Endothelial cell of umbilical vein (primary cell): Measurements from ENCODE around the gene FRMD7. TPM values are rescaled to one million over a fixed set of nuclear protein-coding genes. Genes with fewer than 3 reads are reported as not detected.

Experiments
- BruUV-seq: library from RNA; stranded (reverse); fragments of 400-500 nt; replicated peaks from 2 replicates; lab custom pipeline; 2021; lab: Mats Ljungman, UMichigan
- CTCF ChIA-PET: fragments of 300-600, 350-600 bp; sonication (Branson Sonifier 250); formaldehyde crosslinking; loops from one replicate; lab custom pipeline; 2021; ENCODE audit warnings: antibody characterized with exemption, inconsistent platforms; lab: Charles Lee
- POLR2A ChIA-PET: fragments of 300-600, 350-600 bp; sonication (Branson Sonifier 250); formaldehyde crosslinking; loops from one replicate; lab custom pipeline; 2021; ENCODE audit warnings: antibody characterized with exemption, inconsistent platforms; lab: Charles Lee
- DNase-seq: peaks from one replicate; pipeline ENCODE4 v3.0.0-alpha.2; 2011; ENCODE audit warnings: low read depth, low spot score
- FAIRE-seq: peaks from 2 replicates; lab custom pipeline; 2011; peaks lifted over from hg19 to GRCh38; lab: Jason Lieb, UNC
- H2AFZ ChIP-seq: 2 replicates; pipeline ENCODE4 v1.6.0; 2012; ENCODE audit warnings: low read depth, low read length, control low read depth, inconsistent platforms
- H3K27ac ChIP-seq: 2 replicates; pipeline ENCODE4 v1.5.1; 2011; ENCODE audit warnings: low read depth, mild to moderate bottlenecking, control low read depth, low read length, moderate library complexity; ENCODE audit not compliant: insufficient read depth
- H3K27me3 ChIP-seq, 2 experiments: 2 replicates each; pipeline versions ENCODE4 v1.6.0 to v1.6.1; 2011; ENCODE audit warnings: low read length in 2 of 2, mixed read lengths in 1 of 2; ENCODE audit not compliant: control insufficient read depth in 2 of 2, insufficient read depth in 2 of 2
- H3K36me3 ChIP-seq, 2 experiments: 2 replicates in 1 of 2; 3 replicates in 1 of 2; pipeline ENCODE4 v1.5.1; 2011; ENCODE audit warnings: low read length in 2 of 2, mild to moderate bottlenecking in 1 of 2, moderate library complexity in 1 of 2; ENCODE audit not compliant: control insufficient read depth in 2 of 2, insufficient read depth in 2 of 2; ENCODE audit errors: extremely low read depth in 1 of 2
- H3K4me1 ChIP-seq: 3 replicates; pipeline ENCODE4 v1.5.1; 2011; ENCODE audit warnings: mild to moderate bottlenecking, low read length; ENCODE audit not compliant: control insufficient read depth, insufficient read depth; ENCODE audit errors: extremely low read depth
- H3K4me2 ChIP-seq: 2 replicates; pipeline ENCODE4 v1.6.1; 2011; ENCODE audit warnings: low read length, control low read depth, mixed read lengths; ENCODE audit not compliant: insufficient read depth
- H3K4me3 ChIP-seq, 3 experiments: fragments of 200-600 bp in 1 of 3; sonication (generic), shearing (Covaris generic) in 1 of 3; replicated peaks in 1 of 3; 2 replicates each; pipeline ENCODE4 v1.5.1; 2011 to 2016; ENCODE audit warnings: control low read depth in 3 of 3, low read length in 3 of 3, mild to moderate bottlenecking in 2 of 3, inconsistent platforms in 1 of 3, low read depth in 1 of 3, moderate library complexity in 1 of 3; ENCODE audit not compliant: insufficient read depth in 1 of 3
- H3K79me2 ChIP-seq: 2 replicates; pipeline ENCODE4 v1.6.0; 2012; ENCODE audit warnings: low read length, inconsistent platforms; ENCODE audit not compliant: control insufficient read depth, insufficient read depth
- H3K9ac ChIP-seq: replicated peaks from 2 replicates; pipeline ENCODE3; 2011; ENCODE audit warnings: low read length, control low read depth; ENCODE audit not compliant: insufficient read depth; ENCODE audit errors: extremely low read depth
- H3K9me1 ChIP-seq: replicated peaks from 3 replicates; pipeline ENCODE4 v1.6.0; 2011; ENCODE audit warnings: mild to moderate bottlenecking, low read length; ENCODE audit not compliant: control insufficient read depth, insufficient read depth; ENCODE audit errors: extremely low read depth
- H3K9me3 ChIP-seq: replicated peaks from 2 replicates; pipeline ENCODE4 v1.5.1; 2012; ENCODE audit warnings: low read length, inconsistent platforms; ENCODE audit not compliant: control insufficient read depth, insufficient read depth
- H4K20me1 ChIP-seq: replicated peaks from 2 replicates; pipeline ENCODE3; 2011; ENCODE audit warnings: mild to moderate bottlenecking, low read length; ENCODE audit not compliant: control insufficient read depth, insufficient read depth; ENCODE audit errors: extremely low read depth
- EZH2 ChIP-seq: IDR thresholded peaks from 2 replicates; pipeline ENCODE4 v1.6.1; 2012; ENCODE audit warnings: borderline replicate concordance, low read depth, mild to moderate bottlenecking, moderate library complexity, low read length, inconsistent platforms; ENCODE audit not compliant: severe bottlenecking
- FOS ChIP-seq: IDR thresholded peaks from 2 replicates; pipeline ENCODE4 v1.6.1; 2011; ENCODE audit warnings: mild to moderate bottlenecking, low read length, moderate library complexity, borderline replicate concordance; ENCODE audit not compliant: insufficient read depth
- GATA2 ChIP-seq: IDR thresholded peaks from 2 replicates; pipeline ENCODE4 v1.7.0; 2011; ENCODE audit warnings: low read depth, mild to moderate bottlenecking, moderate library complexity, mixed read lengths, low read length; ENCODE audit not compliant: insufficient read length, insufficient read depth
- JUN ChIP-seq: IDR thresholded peaks from 2 replicates; pipeline ENCODE4 v1.6.1; 2011; ENCODE audit warnings: borderline replicate concordance, low read depth; ENCODE audit not compliant: insufficient read length, insufficient read depth
- MYC ChIP-seq: IDR thresholded peaks from one replicate; pipeline ENCODE4 v1.6.1; 2011; ENCODE audit warnings: mild to moderate bottlenecking, low read depth, low read length
- POLR2A ChIP-seq: IDR thresholded peaks from 2 replicates; pipeline ENCODE4 v1.6.1; 2012; ENCODE audit warnings: low read depth, mild to moderate bottlenecking, control low read depth, low read length
- POLR2AphosphoS5 ChIP-seq: IDR thresholded peaks from 2 replicates; pipeline ENCODE4 v1.6.1; 2012; ENCODE audit warnings: low read depth, mild to moderate bottlenecking, control low read depth, low read length, moderate library complexity; ENCODE audit not compliant: insufficient read depth
- dilution Hi-C: fragments of 300-500 bp; cut with MboI; formaldehyde crosslinking; loops from one replicate; pipeline ENCODE4 v1.15.0; 2019; ENCODE audit warnings: low sequenced_read_pairs; ENCODE audit not compliant: extremely low pct_ligation_motif_present
- intact Hi-C: fragments of 100-400 bp; cut with micrococcal nuclease; formaldehyde crosslinking; loops from one replicate; pipeline ENCODE4 v1.10.0; 2022
- polyA plus RNA-seq, 4 experiments: library from polyadenylated mRNA; depleted of rRNA in 3 of 4; stranded (reverse) in 3 of 4; unstranded in 1 of 4; fragments of >200 nt; gene quantifications; 2 replicates each; pipeline versions ENCODE4 v1.2.1 to v1.2.3, GENCODE V29; 2011 to 2012; ENCODE audit warnings: missing spikeins in 1 of 4
- total RNA-seq: library from RNA; stranded (reverse); gene quantifications from 2 replicates; pipeline ENCODE4 v1.2.3, GENCODE V29; 2021
- TF ChIP-seq, protein P1 (sequence below): IDR thresholded peaks from 2 replicates; pipeline ENCODE4 v1.6.1; 2011; ENCODE audit not compliant: insufficient read depth, insufficient read length
- TF ChIP-seq, protein P2 (sequence below), 2 donors: IDR thresholded peaks; 1 replicate in 1 of 2; 2 replicates in 1 of 2; pipeline ENCODE4 v1.5.1; 2011; ENCODE audit warnings: low read length in 2 of 2, mild to moderate bottlenecking in 2 of 2, moderate library complexity in 2 of 2, control low read depth in 1 of 2, inconsistent platforms in 1 of 2, low read depth in 1 of 2; ENCODE audit not compliant: insufficient read depth in 1 of 2; ENCODE audit errors: extremely low read depth in 1 of 2

Gene FRMD7
- total and polyA plus RNA-seq, 2 donors (not counting 3 experiments of a cell fraction or from before 2014, with no cell fraction given), result not detected

DNA sequence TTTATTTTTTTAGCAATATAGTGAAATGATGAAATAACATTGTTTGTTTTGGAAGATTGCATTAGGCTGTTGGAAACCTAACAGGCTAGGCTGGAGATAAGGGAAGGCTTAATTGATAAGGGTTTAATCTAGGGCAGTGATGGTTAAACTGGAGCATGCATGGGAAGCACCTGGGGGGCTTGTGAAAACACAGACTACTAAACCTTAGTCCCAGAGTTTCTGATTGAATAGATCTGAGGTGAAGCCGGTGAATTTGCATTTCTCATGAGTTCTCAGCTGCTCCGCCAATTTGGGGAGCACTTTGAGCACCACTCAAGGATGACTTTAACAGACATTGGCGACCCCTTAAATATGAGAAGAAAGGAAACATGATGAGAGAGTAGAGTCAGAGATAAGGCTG lies 93.2 kb downstream of the FRMD7 start:
- H3K9ac ChIP-seq, result no peak overlapping the region
- POLR2A ChIA-PET, result no interaction called here
- dilution Hi-C loops (no loop called here), intact Hi-C loops (no loop called here)
- no peaks in the 10 kb centered on the region for H3K79me2 ChIP-seq
- no peaks in the 10 kb centered on the region for H3K4me1 ChIP-seq
- FAIRE-seq (no peak), DNase-seq (no peak)
- no peaks in the 10 kb centered on the region for H3K9me1 ChIP-seq
- no peak overlapping the region for H2AFZ ChIP-seq
- no peak for TF ChIP-seq JUN
- TF ChIP-seq GATA2, result no peak
- TF ChIP-seq MYC, result no peak
- no peak for TF ChIP-seq FOS
- TF ChIP-seq EZH2, result no peak
- TF ChIP-seq, protein P1, sequence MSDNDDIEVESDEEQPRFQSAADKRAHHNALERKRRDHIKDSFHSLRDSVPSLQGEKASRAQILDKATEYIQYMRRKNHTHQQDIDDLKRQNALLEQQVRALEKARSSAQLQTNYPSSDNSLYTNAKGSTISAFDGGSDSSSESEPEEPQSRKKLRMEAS, result no peak
- no peak for TF ChIP-seq POLR2A
- TF ChIP-seq, protein P2, sequence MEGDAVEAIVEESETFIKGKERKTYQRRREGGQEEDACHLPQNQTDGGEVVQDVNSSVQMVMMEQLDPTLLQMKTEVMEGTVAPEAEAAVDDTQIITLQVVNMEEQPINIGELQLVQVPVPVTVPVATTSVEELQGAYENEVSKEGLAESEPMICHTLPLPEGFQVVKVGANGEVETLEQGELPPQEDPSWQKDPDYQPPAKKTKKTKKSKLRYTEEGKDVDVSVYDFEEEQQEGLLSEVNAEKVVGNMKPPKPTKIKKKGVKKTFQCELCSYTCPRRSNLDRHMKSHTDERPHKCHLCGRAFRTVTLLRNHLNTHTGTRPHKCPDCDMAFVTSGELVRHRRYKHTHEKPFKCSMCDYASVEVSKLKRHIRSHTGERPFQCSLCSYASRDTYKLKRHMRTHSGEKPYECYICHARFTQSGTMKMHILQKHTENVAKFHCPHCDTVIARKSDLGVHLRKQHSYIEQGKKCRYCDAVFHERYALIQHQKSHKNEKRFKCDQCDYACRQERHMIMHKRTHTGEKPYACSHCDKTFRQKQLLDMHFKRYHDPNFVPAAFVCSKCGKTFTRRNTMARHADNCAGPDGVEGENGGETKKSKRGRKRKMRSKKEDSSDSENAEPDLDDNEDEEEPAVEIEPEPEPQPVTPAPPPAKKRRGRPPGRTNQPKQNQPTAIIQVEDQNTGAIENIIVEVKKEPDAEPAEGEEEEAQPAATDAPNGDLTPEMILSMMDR (IDR thresholded peaks at IDR 0.05; ENCODE audit: extremely low read depth in 1 of 2, insufficient read depth in 1 of 2, low read depth in 1 of 2, low read length in 2 of 2), result no peak
- no peak for TF ChIP-seq POLR2AphosphoS5
- no peaks in the 10 kb centered on the region for H3K36me3 ChIP-seq
- CTCF ChIA-PET, result no interaction called here
- H3K27ac ChIP-seq, result no peak overlapping the region
- H3K9me3 ChIP-seq, result no peaks in the 10 kb centered on the region
- no peaks in the 10 kb centered on the region for H3K27me3 ChIP-seq
- H4K20me1 ChIP-seq, result no peaks in the 10 kb centered on the region
- H3K4me3 ChIP-seq, result no peak overlapping the region
- no peak overlapping the region for H3K4me2 ChIP-seq
- BruUV-seq, result no TSS peak
